ENCODE results near the gene PLA2G2D.

Gene PLA2G2D

GRCh38 chr1:20080441-20081352 lies 38.6 kb downstream of the PLA2G2D start:
- TF ChIP-seq REST (IDR thresholded peaks at IDR 0.05; ENCODE audit: insufficient read depth in 1 of 2, low read depth in 2 of 2, low read length in 2 of 2), result no peak
- TF ChIP-seq POLR2AphosphoS5 (IDR thresholded peaks at IDR 0.05; ENCODE audit: low read depth, low read length), result no peak
- TF ChIP-seq TAF1 (IDR thresholded peaks at IDR 0.05; ENCODE audit: borderline replicate concordance, insufficient read depth, low read length), result no peak
- TF ChIP-seq FOXP2 (optimal IDR thresholded peaks at IDR 0.05; ENCODE audit: borderline replicate concordance, extremely low read depth, extremely low read length, insufficient read depth), result no peak

- TF ChIP-seq TAF1 (IDR thresholded peaks at IDR 0.05; ENCODE audit: borderline replicate concordance, insufficient read depth, low read length), result no peak
- no peak for TF ChIP-seq REST (IDR thresholded peaks at IDR 0.05; ENCODE audit: insufficient read depth in 1 of 2, low read depth in 2 of 2, low read length in 2 of 2)
Observed at GRCh38 chr1:20079661-20080305, 39.6 kb downstream of the PLA2G2D start.

GRCh38 chr1:20078711-20079110 lies 40.6 kb downstream of the PLA2G2D start:
- TF ChIP-seq FOXP2 (optimal IDR thresholded peaks at IDR 0.05; ENCODE audit: borderline replicate concordance, extremely low read depth, extremely low read length, insufficient read depth) (no peak), REST (IDR thresholded peaks at IDR 0.05; ENCODE audit: insufficient read depth in 1 of 2, low read depth in 2 of 2, low read length in 2 of 2) (no peak), SIN3A (IDR thresholded peaks at IDR 0.05; ENCODE audit: borderline replicate concordance, insufficient read depth, low read length) (no peak), TAF1 (IDR thresholded peaks at IDR 0.05; ENCODE audit: borderline replicate concordance, insufficient read depth, low read length) (no peak), POLR2AphosphoS5 (IDR thresholded peaks at IDR 0.05; ENCODE audit: low read depth, low read length) (no peak)

GRCh38 chr1:20078171-20078651 lies 41.1 kb downstream of the PLA2G2D start:
- TF ChIP-seq SIN3A (IDR thresholded peaks at IDR 0.05; ENCODE audit: borderline replicate concordance, insufficient read depth, low read length) (no peak), POLR2AphosphoS5 (IDR thresholded peaks at IDR 0.05; ENCODE audit: low read depth, low read length) (no peak), FOXP2 (optimal IDR thresholded peaks at IDR 0.05; ENCODE audit: borderline replicate concordance, extremely low read depth, extremely low read length, insufficient read depth) (no peak), REST (IDR thresholded peaks at IDR 0.05; ENCODE audit: insufficient read depth in 1 of 2, low read depth in 2 of 2, low read length in 2 of 2) (no peak), TAF1 (IDR thresholded peaks at IDR 0.05; ENCODE audit: borderline replicate concordance, insufficient read depth, low read length) (no peak)
